H1 (cell line): ENCODE data around the gene VPS18. TPM values are rescaled to one million over a fixed set of nuclear protein-coding genes. Genes with fewer than 3 reads are reported as not detected.
A peak's percentile ranks its signal among the peaks of the same experiment; 100 is the strongest.

Source experiments
- ATF2 ChIP-seq: IDR thresholded peaks from 2 replicates; pipeline ENCODE4 v1.6.1; 2012; ENCODE audit warnings: low read length, inconsistent platforms
- CEBPB ChIP-seq: IDR thresholded peaks from 2 replicates; pipeline ENCODE4 v1.6.1; 2012; ENCODE audit warnings: low read depth, low read length
- FOSL1 ChIP-seq: IDR thresholded peaks from 2 replicates; pipeline ENCODE4 v1.6.1; 2011; ENCODE audit warnings: mild to moderate bottlenecking, low read depth, low read length, moderate library complexity; ENCODE audit not compliant: insufficient read depth
- GABPA ChIP-seq: IDR thresholded peaks from 2 replicates; pipeline ENCODE4 v1.6.1; 2011; ENCODE audit warnings: mild to moderate bottlenecking, low read length, moderate library complexity, borderline replicate concordance; ENCODE audit not compliant: insufficient read depth
- GTF2F1 ChIP-seq: IDR thresholded peaks from 2 replicates; pipeline ENCODE4 v1.6.1; 2012; ENCODE audit warnings: low read depth, low read length, improper control_type of control experiment, borderline replicate concordance
- HDAC2 ChIP-seq, 2 experiments: fragments of 300-600 bp in 1 of 2; sonication (generic) in 1 of 2; IDR thresholded peaks; 2 replicates each; pipeline ENCODE4 v1.6.1; 2011 to 2012; ENCODE audit warnings: low read depth in 2 of 2, low read length in 2 of 2, mild to moderate bottlenecking in 2 of 2, moderate library complexity in 2 of 2, borderline replicate concordance in 1 of 2, inconsistent platforms in 1 of 2
- HDAC6 ChIP-seq: IDR thresholded peaks from one replicate; pipeline ENCODE4 v1.7.1; 2012; ENCODE audit warnings: low read depth, mild to moderate bottlenecking, inconsistent platforms, low read length, moderate library complexity
- JUN ChIP-seq: IDR thresholded peaks from 2 replicates; pipeline ENCODE4 v1.6.1; 2011; ENCODE audit warnings: low read depth, mild to moderate bottlenecking, improper control_type of control experiment, low read length
- KDM1A ChIP-seq: fragments of 200-600, 300-600 bp; sonication (generic); IDR thresholded peaks from 2 replicates; pipeline ENCODE4 v1.7.1; 2016; ENCODE audit warnings: mild to moderate bottlenecking, low read length, borderline replicate concordance
- KDM4A ChIP-seq: IDR thresholded peaks from one replicate; pipeline ENCODE4 v1.7.1; 2012; ENCODE audit warnings: low read depth, mild to moderate bottlenecking, moderate library complexity, low read length, inconsistent platforms; ENCODE audit not compliant: severe bottlenecking
- KDM5A ChIP-seq: fragments of 200-600 bp; IDR thresholded peaks from 2 replicates; pipeline ENCODE4 v1.7.1; 2012; ENCODE audit warnings: mild to moderate bottlenecking, low read length, inconsistent platforms, mixed read lengths
- MAX ChIP-seq: IDR thresholded peaks from 2 replicates; pipeline ENCODE4 v1.6.1; 2012; ENCODE audit warnings: inconsistent platforms
- PHF8 ChIP-seq: fragments of 200-600 bp; sonication (generic); conservative IDR thresholded peaks from 2 replicates; pipeline ENCODE4 v1.7.1; 2012; ENCODE audit warnings: low read depth, mild to moderate bottlenecking, inconsistent platforms, low read length, moderate library complexity
- RFX5 ChIP-seq: IDR thresholded peaks from 2 replicates; pipeline ENCODE4 v1.6.1; 2011; ENCODE audit warnings: low read depth, low read length, improper control_type of control experiment, borderline replicate concordance
- SP1 ChIP-seq: IDR thresholded peaks from 2 replicates; pipeline ENCODE4 v1.6.1; 2011; ENCODE audit warnings: low read depth, low read length
- SP2 ChIP-seq: IDR thresholded peaks from 2 replicates; pipeline ENCODE4 v1.6.1; 2012; ENCODE audit warnings: mild to moderate bottlenecking, low read length, inconsistent platforms
- SP4 ChIP-seq: IDR thresholded peaks from 2 replicates; pipeline ENCODE4 v1.6.1; 2012; ENCODE audit warnings: low read length, inconsistent platforms
- polyA plus RNA-seq, 7 experiments: library from polyadenylated mRNA; depleted of rRNA in 3 of 7; stranded (reverse) in 5 of 7; unstranded in 2 of 7; fragments of >200 nt in 5 of 7; fragments of 200-250 nt in 2 of 7; gene quantifications; 1 replicate in 5 of 7; 2 replicates in 1 of 7; 4 replicates in 1 of 7; pipeline versions ENCODE4 v1.2.1 to v1.2.3, GENCODE V29; 2011 to 2013; ENCODE audit warnings: missing spikeins in 2 of 7, mixed read lengths in 2 of 7
- total RNA-seq: library from RNA; stranded (reverse); fragmentation: NEBNext Ultra II Directional; extraction: Animal tissue kit (Norgen Biotek cat#: 25700); gene quantifications from 2 replicates; pipeline ENCODE4 v1.2.1, GENCODE V29; 2021
- TF ChIP-seq, protein P1 (sequence below): IDR thresholded peaks from 2 replicates; pipeline ENCODE4 v1.6.1; 2011; ENCODE audit warnings: low read length, improper control_type of control experiment

Gene VPS18
- total and polyA plus RNA-seq, 2 of the 8 experiments (the other 6 are each of a cell fraction or from before 2014, with no cell fraction given): 28.9 to 32.7 TPM

DNA sequence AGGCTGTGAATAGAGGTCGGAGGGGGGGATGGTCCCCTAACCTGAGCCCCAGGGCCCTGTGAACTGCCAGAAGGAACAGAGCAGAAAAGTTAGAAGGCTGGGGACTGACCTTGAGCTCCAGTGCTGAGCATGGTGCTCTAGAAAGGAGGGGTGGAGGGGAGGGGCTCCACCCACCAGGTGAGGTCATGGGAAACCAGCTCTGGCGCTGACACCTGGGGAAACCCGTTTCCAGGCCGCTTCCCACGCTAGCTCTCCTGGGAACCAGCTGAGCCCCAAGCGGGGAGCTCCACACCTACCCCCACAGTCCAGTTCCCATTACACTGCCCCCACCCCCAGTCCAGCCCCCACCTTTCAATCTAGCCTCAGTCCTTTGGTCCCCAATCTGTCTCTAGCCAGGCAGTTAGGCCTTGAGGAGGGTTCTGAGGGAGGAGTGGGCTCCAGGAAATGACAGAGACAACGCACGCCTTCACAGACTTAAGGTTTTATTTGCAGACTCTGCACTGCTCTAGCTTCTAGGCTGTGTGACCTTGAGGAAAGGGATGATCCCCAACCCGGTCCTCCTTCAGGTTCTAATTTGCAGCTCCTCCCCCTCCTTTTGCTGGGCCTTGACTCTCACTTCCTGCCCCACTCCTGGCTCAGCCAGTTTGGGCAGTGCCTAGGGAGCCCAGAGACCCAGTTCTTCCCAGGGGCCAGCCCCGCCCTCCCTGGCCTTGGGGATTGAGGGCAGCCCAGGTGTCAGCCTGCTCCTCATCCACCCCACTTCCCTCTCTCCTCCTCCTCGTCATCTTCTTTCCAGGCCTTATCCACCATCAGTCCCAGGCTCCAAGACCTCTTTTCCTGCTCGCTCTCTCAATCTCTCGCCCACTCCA lies 22.3 kb upstream of the VPS18 start (continued):
- TF ChIP-seq ATF2 (peak; percentile 84; the same call in 1 of the 2 replicates), SP1 (peak; percentile 40; the same call in 1 of the 2 replicates), KDM1A (no peak), GTF2F1 (no peak), HDAC6 (no peak), JUN (no peak), KDM5A (no peak), HDAC2 (IDR thresholded peaks at IDR 0.05; ENCODE audit: borderline replicate concordance in 1 of 2, low read depth in 2 of 2, low read length in 2 of 2) (no peak), GABPA (no peak), MAX (no peak), RFX5 (no peak), SP4 (no peak), PHF8 (no peak), CEBPB (no peak), FOSL1 (no peak), SP2 (no peak), KDM4A (no peak)
- TF ChIP-seq, protein P1, sequence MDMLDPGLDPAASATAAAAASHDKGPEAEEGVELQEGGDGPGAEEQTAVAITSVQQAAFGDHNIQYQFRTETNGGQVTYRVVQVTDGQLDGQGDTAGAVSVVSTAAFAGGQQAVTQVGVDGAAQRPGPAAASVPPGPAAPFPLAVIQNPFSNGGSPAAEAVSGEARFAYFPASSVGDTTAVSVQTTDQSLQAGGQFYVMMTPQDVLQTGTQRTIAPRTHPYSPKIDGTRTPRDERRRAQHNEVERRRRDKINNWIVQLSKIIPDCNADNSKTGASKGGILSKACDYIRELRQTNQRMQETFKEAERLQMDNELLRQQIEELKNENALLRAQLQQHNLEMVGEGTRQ: no peak
